Measurements from ENCODE around the gene RNF133.

The RNF133 gene

DNA sequence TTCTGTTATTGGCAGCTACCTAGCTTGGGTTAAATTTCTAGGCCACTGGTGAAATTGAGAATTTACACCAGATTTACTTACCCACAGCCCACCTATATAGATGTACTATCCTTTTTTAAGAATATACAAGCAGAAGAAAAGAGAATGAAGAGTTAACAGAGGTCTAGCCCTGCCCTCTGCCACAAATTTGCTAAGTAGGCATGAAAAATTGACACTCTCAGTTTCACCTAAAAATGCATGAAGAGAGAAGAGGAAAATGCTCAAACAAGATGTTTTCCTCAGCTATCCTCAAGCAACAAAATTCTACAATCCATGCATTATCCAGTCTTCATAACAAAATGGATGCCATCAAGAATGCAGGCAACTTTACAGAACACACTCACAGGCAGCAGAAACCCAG lies 28.4 kb upstream of the RNF133 start:
- H3K4me3 ChIP-seq (ENCODE audit: low read length): no peak overlapping the region
- DNase-seq (ENCODE audit: low read depth): no peak

DNA sequence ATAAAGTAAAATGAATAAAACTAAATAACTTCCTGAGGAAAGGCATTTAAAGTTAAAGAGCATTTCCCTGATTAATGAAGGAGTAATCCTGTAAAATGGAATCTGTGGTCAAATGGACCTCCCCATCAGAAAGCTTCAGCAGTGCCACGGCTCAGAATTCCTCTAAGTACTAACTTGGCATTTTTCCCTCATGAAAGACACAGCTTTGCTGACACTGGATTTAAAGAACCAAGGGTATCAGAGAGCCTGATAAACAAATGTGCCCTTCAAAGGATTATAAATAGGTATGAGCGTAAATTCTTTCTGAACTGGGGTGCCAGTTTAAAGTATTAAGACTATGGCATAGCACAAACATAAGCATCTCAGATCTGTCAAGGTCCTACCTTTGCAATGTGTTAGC lies 28.0 kb upstream of the RNF133 start:
- TF ChIP-seq, protein P1, sequence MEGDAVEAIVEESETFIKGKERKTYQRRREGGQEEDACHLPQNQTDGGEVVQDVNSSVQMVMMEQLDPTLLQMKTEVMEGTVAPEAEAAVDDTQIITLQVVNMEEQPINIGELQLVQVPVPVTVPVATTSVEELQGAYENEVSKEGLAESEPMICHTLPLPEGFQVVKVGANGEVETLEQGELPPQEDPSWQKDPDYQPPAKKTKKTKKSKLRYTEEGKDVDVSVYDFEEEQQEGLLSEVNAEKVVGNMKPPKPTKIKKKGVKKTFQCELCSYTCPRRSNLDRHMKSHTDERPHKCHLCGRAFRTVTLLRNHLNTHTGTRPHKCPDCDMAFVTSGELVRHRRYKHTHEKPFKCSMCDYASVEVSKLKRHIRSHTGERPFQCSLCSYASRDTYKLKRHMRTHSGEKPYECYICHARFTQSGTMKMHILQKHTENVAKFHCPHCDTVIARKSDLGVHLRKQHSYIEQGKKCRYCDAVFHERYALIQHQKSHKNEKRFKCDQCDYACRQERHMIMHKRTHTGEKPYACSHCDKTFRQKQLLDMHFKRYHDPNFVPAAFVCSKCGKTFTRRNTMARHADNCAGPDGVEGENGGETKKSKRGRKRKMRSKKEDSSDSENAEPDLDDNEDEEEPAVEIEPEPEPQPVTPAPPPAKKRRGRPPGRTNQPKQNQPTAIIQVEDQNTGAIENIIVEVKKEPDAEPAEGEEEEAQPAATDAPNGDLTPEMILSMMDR (IDR thresholded peaks at IDR 0.05; ENCODE audit: insufficient read depth, low read depth, low read length, missing control alignments): no peak
- DNase-seq (ENCODE audit: low read depth): no peak
- H3K4me3 ChIP-seq (ENCODE audit: low read length): no peak overlapping the region

More for the DNA sequence above, 28.4 kb upstream of the RNF133 start:
- TF ChIP-seq, protein P1 (IDR thresholded peaks at IDR 0.05; ENCODE audit: insufficient read depth, low read depth, low read length, missing control alignments): no peak

DNA sequence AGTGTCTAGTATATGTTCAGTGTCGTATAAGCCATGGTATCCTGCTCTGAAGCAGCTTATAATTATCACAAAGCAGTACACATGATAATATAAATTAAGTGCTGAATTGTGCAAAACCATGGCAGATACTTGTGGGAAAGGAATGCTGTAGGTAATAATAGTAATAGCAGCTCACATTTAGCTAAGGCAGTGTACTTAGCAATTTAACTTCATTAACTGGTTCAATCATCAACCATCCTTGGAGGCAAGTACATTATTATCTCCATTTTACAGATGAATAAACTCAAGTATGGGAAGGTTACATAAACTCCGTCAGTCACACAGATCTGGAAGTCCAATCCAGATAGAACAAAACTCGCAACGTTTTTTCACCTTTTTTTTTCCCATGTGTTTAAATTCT lies 25.4 kb upstream of the RNF133 start:
- no peak for DNase-seq (ENCODE audit: low read depth)
- no peak overlapping the region for H3K4me3 ChIP-seq (ENCODE audit: low read length)
- TF ChIP-seq, protein P1 (IDR thresholded peaks at IDR 0.05; ENCODE audit: insufficient read depth, low read depth, low read length, missing control alignments): no peak

DNA sequence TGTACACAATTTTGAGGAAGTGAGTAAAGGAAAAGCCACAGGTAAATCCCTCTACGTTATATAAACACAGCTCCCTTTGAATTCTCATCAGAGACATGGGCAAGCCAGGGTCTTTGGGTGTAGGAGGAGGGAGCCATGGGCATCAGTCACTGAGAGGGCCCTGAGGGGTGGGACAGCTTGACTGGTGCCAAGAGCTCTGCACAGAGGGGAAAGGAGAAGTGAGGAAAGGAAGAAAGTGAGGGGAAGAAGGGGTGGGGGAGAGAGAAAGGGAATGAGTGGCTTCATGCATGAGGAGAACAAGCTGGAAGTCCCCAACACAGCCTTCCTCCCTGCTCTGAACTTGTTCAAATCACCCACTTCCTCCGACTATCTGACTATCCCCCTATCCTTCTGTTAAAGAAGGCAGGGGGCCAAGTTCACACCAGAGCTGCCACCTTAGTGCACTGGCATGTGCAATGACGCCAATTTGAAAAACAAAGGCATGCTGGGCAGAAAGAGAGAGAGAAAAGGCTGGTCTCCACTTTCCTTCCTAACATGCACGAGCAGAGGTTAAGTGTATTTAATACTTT lies 20.2 kb upstream of the RNF133 start:
- no peak for DNase-seq (ENCODE audit: low read depth)
- no peak overlapping the region for H3K4me3 ChIP-seq (ENCODE audit: low read length)
- TF ChIP-seq, protein P1 (IDR thresholded peaks at IDR 0.05; ENCODE audit: insufficient read depth, low read depth, low read length, missing control alignments): no peak

DNA sequence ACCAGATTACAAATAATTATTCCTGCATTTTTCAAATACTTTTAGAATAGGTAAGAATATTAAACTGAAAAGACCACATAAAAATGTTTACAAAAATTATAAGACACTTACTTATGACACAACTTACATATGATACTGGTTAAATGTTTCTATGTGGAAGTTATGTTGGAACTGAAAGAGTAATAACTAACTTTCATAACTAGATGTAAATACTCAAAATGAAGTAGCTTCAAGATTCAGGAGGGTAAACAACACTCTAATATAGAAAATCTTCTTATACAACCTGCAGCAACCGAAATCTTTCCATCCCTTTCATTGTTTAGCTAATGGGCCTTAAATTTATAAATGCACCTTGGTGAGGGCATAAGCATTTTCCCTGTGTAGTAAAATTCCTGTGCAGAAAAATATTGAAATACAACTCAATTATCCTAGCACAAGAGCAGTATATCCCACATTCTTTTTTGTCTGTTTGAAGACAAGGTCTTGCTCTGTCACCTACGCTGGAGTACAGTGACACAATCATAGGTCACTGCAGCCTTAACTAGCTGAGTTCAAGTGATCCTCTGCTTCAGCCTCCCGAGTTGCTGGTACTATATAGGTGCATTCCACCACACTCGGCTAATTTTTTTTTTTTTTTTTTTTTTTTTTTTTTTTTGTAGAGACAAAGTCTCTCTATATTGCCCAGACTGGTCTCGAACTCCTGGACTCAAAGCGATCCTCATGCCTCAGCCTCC lies 18.6 kb upstream of the RNF133 start:
- TF ChIP-seq, protein P1 (IDR thresholded peaks at IDR 0.05; ENCODE audit: insufficient read depth, low read depth, low read length, missing control alignments): no peak
- no peak overlapping the region for H3K4me3 ChIP-seq (ENCODE audit: low read length)
- DNase-seq (ENCODE audit: low read depth): no peak

DNA sequence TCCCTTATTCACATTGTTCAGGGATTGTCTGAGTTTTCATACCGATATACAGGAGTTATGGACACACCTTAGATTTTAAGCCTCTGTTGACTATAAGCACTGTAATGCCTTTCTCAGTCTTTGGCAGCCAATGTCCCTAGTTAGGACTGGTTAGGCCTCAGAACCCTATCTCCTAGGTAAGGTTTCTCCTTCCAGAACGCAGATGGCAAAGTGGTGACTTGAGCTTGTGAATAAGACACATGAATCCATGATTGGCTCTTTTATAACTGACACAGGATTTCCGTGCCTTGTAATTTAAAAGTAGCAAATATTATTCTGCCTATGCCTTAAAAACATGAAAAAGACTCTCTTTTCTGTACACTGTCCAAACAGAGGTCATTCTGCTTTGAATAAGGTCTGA lies 16.3 kb upstream of the RNF133 start:
- TF ChIP-seq, protein P1 (IDR thresholded peaks at IDR 0.05; ENCODE audit: insufficient read depth, low read depth, low read length, missing control alignments): no peak
- no peak overlapping the region for H3K4me3 ChIP-seq (ENCODE audit: low read length)
- no peak for DNase-seq (ENCODE audit: low read depth)

DNA sequence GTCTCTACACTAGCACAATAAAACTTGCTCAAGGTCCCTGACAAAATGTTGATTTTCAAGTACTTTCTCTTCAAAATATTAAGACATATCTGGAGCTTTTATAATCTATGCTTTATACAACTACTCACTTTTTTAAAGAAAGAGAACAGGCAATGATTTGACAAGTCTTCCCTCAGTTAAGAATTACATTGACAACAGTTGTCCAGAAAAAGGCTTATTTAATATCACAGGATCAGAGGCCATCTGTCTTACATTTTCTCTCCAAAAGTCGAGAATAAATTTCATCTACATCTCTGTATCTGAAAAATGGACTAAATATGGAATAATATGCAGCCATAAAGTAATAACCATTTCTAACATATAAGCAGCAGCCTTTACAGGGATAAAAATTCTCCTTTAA lies 12.0 kb upstream of the RNF133 start:
- TF ChIP-seq, protein P1 (IDR thresholded peaks at IDR 0.05; ENCODE audit: insufficient read depth, low read depth, low read length, missing control alignments): no peak
- H3K4me3 ChIP-seq (ENCODE audit: low read length): no peak overlapping the region
- DNase-seq (ENCODE audit: low read depth): no peak

Measured in epithelial cell of esophagus (primary cell).